ENCODE measurements around the gene MOB2.

MOB2 gene

GRCh38 chr11:1503708-1504104 lies 17.1 kb upstream of the MOB2 start:
- TF ChIP-seq PPARA (CRISPR knock-in tag; IDR thresholded peaks at IDR 0.05; ENCODE audit: borderline replicate concordance) (no peak), ESRRG (CRISPR knock-in tag; IDR thresholded peaks at IDR 0.05) (no peak), ZFP30 (CRISPR knock-in tag; IDR thresholded peaks at IDR 0.05) (no peak), CSRNP3 (CRISPR knock-in tag; IDR thresholded peaks at IDR 0.05) (no peak), SNAI2 (CRISPR knock-in tag; IDR thresholded peaks at IDR 0.05) (no peak), CREB5 (CRISPR knock-in tag; IDR thresholded peaks at IDR 0.05; ENCODE audit: low read depth) (no peak), ZNF70 (CRISPR knock-in tag; IDR thresholded peaks at IDR 0.05) (no peak), TCF4 (CRISPR knock-in tag; IDR thresholded peaks at IDR 0.05; ENCODE audit: borderline replicate concordance) (no peak), ISL1 (CRISPR knock-in tag; IDR thresholded peaks at IDR 0.05) (no peak), ZC3H10 (CRISPR knock-in tag; IDR thresholded peaks at IDR 0.05) (no peak), OSR1 (CRISPR knock-in tag; IDR thresholded peaks at IDR 0.05) (no peak), TOX (CRISPR knock-in tag; IDR thresholded peaks at IDR 0.05; ENCODE audit: borderline replicate concordance) (no peak), ZNF8 (CRISPR knock-in tag; IDR thresholded peaks at IDR 0.05) (no peak), ARNTL (CRISPR knock-in tag; IDR thresholded peaks at IDR 0.05; ENCODE audit: borderline replicate concordance, low read depth) (no peak), BACH2 (CRISPR knock-in tag; IDR thresholded peaks at IDR 0.05; ENCODE audit: borderline replicate concordance) (no peak), TSHZ2 (CRISPR knock-in tag; IDR thresholded peaks at IDR 0.05) (no peak), PATZ1 (CRISPR knock-in tag; IDR thresholded peaks at IDR 0.05; ENCODE audit: borderline replicate concordance) (no peak), ZFP3 (CRISPR knock-in tag; IDR thresholded peaks at IDR 0.05) (no peak)
- ATAC-seq = peak; percentile 23; the same call in 2 of the 3 replicates

GRCh38 chr11:1502954-1503707 lies 16.6 kb upstream of the MOB2 start:
- peak; percentile 47; the same call in 2 of the 3 replicates for ATAC-seq
- no peak for TF ChIP-seq PATZ1 (CRISPR knock-in tag; IDR thresholded peaks at IDR 0.05; ENCODE audit: borderline replicate concordance)
- TF ChIP-seq ESRRG (CRISPR knock-in tag; IDR thresholded peaks at IDR 0.05) = no peak
- no peak for TF ChIP-seq ZNF70 (CRISPR knock-in tag; IDR thresholded peaks at IDR 0.05)
- no peak for TF ChIP-seq SNAI2 (CRISPR knock-in tag; IDR thresholded peaks at IDR 0.05)
- no peak for TF ChIP-seq CSDC2 (CRISPR knock-in tag; IDR thresholded peaks at IDR 0.05)
- no peak for TF ChIP-seq CREB5 (CRISPR knock-in tag; IDR thresholded peaks at IDR 0.05; ENCODE audit: low read depth)
- no peak for TF ChIP-seq ZNF565 (CRISPR knock-in tag; conservative IDR thresholded peaks at IDR 0.05; ENCODE audit: low read depth)
- TF ChIP-seq CSRNP3 (CRISPR knock-in tag; IDR thresholded peaks at IDR 0.05) = no peak
- TF ChIP-seq ZC3H10 (CRISPR knock-in tag; IDR thresholded peaks at IDR 0.05) = no peak
- no peak for TF ChIP-seq TOX (CRISPR knock-in tag; IDR thresholded peaks at IDR 0.05; ENCODE audit: borderline replicate concordance)
- TF ChIP-seq ZNF8 (CRISPR knock-in tag; IDR thresholded peaks at IDR 0.05) = no peak
- TF ChIP-seq PPARA (CRISPR knock-in tag; IDR thresholded peaks at IDR 0.05; ENCODE audit: borderline replicate concordance) = no peak
